IMR-90 (cell line): ENCODE results near the gene PPP2R5E. TPM values are rescaled to one million over a fixed set of nuclear protein-coding genes. Genes with fewer than 3 reads are reported as not detected.

Experiments used
- ATAC-seq: fragments of 200-7000 bp; cut with Tn5 transposase; 2 replicates; pipeline ENCODE4 v1.9.1; 2020; ENCODE audit warnings: low read depth, mild to moderate bottlenecking, moderate library complexity
- BruUV-seq: library from RNA; stranded (reverse); fragments of 400-500 nt; replicated peaks from 2 replicates; lab custom pipeline; 2021; lab: Mats Ljungman, UMichigan
- CTCF ChIA-PET: fragments of 300-600 bp; formaldehyde crosslinking; extraction: SDS; loops from one replicate; lab custom pipeline; 2021; ENCODE audit warnings: antibody characterized with exemption; lab: Yijun Ruan, JAX
- POLR2A ChIA-PET: fragments of 300-600 bp; sonication (Branson Sonifier 250); formaldehyde crosslinking; loops from one replicate; lab custom pipeline; 2022; ENCODE audit warnings: antibody characterized with exemption; ENCODE audit not compliant: unreplicated experiment; lab: Charles Lee
- DNase-seq: peaks from one replicate; pipeline ENCODE4 v3.0.0; 2013
- H2AFZ ChIP-seq: replicated peaks from 2 replicates; pipeline ENCODE3; 2013; ENCODE audit warnings: low read length, mild to moderate bottlenecking; ENCODE audit not compliant: poor library complexity
- H2AK5ac ChIP-seq: 2 replicates; pipeline ENCODE4 v1.6.1; 2013; ENCODE audit warnings: low read depth, low read length, inconsistent platforms
- H2AK9ac ChIP-seq: replicated peaks from 2 replicates; pipeline ENCODE3; 2013; ENCODE audit warnings: mild to moderate bottlenecking, low read depth, low read length, moderate library complexity; ENCODE audit not compliant: poor library complexity
- H2BK120ac ChIP-seq: 2 replicates; pipeline ENCODE4 v1.6.1; 2013; ENCODE audit warnings: low read depth, low read length, inconsistent platforms
- H2BK15ac ChIP-seq: 3 replicates; pipeline ENCODE4 v1.6.1; 2013; ENCODE audit warnings: low read depth, low read length, inconsistent platforms
- H2BK20ac ChIP-seq: 2 replicates; pipeline ENCODE4 v1.6.1; 2013; ENCODE audit warnings: low read depth, mild to moderate bottlenecking, inconsistent platforms, low read length, moderate library complexity
- H2BK5ac ChIP-seq: 2 replicates; pipeline ENCODE4 v1.6.1; 2013; ENCODE audit warnings: mild to moderate bottlenecking, low read depth, low read length, inconsistent platforms; ENCODE audit not compliant: poor library complexity, severe bottlenecking
- H3K14ac ChIP-seq: replicated peaks from 2 replicates; pipeline ENCODE4 v1.6.1; 2013; ENCODE audit warnings: low read depth, low read length, inconsistent platforms
- H3K18ac ChIP-seq: 2 replicates; pipeline ENCODE4 v1.6.1; 2013; ENCODE audit warnings: low read depth, low read length, control low read depth
- H3K23ac ChIP-seq: 2 replicates; pipeline ENCODE4 v1.6.1; 2013; ENCODE audit warnings: low read depth, low read length, inconsistent platforms
- H3K27ac ChIP-seq: 2 replicates; pipeline ENCODE4 v1.5.1; 2013; ENCODE audit warnings: mild to moderate bottlenecking, control low read depth, low read length; ENCODE audit not compliant: insufficient read depth
- H3K27me3 ChIP-seq: 2 replicates; pipeline ENCODE4 v1.6.1; 2013; ENCODE audit warnings: low read length; ENCODE audit not compliant: control insufficient read depth, insufficient read depth
- H3K36me3 ChIP-seq: 2 replicates; pipeline ENCODE4 v1.6.1; 2013; ENCODE audit warnings: low read length, mixed read lengths; ENCODE audit not compliant: control insufficient read depth, insufficient read depth
- H3K4ac ChIP-seq: 2 replicates; pipeline ENCODE4 v1.6.1; 2013; ENCODE audit warnings: low read depth, low read length, inconsistent platforms
- H3K4me1 ChIP-seq: 2 replicates; pipeline ENCODE4 v1.6.1; 2013; ENCODE audit warnings: low read length, mixed read lengths; ENCODE audit not compliant: control insufficient read depth, insufficient read depth
- H3K4me2 ChIP-seq: 2 replicates; pipeline ENCODE4 v1.6.1; 2013; ENCODE audit warnings: low read depth, mild to moderate bottlenecking, control low read depth, low read length, moderate library complexity
- H3K4me3 ChIP-seq: 2 replicates; pipeline ENCODE4 v1.5.1; 2013; ENCODE audit warnings: low read depth, mild to moderate bottlenecking, control low read depth, low read length, moderate library complexity; ENCODE audit not compliant: insufficient read depth
- H3K56ac ChIP-seq: 2 replicates; pipeline ENCODE4 v1.6.1; 2013; ENCODE audit warnings: low read length, inconsistent platforms; ENCODE audit not compliant: insufficient read depth; ENCODE audit errors: extremely low read depth
- H3K79me1 ChIP-seq, 2 experiments: 2 replicates each; pipeline ENCODE4 v1.6.1; 2013; ENCODE audit warnings: low read length in 2 of 2, inconsistent platforms in 1 of 2, low read depth in 1 of 2
- H3K9ac ChIP-seq: 2 replicates; pipeline ENCODE4 v1.6.1; 2013; ENCODE audit warnings: low read depth, low read length, control low read depth
- H3K9me1 ChIP-seq: 2 replicates; pipeline ENCODE4 v1.6.1; 2013; ENCODE audit warnings: low read length, inconsistent platforms; ENCODE audit not compliant: insufficient read depth
- H3K9me3 ChIP-seq: 2 replicates; pipeline ENCODE4 v1.6.1; 2013; ENCODE audit warnings: low read length; ENCODE audit not compliant: control insufficient read depth, insufficient read depth
- H4K20me1 ChIP-seq: 2 replicates; pipeline ENCODE4 v1.6.1; 2013; ENCODE audit warnings: low read length, inconsistent platforms; ENCODE audit not compliant: insufficient read depth
- H4K5ac ChIP-seq: 2 replicates; pipeline ENCODE4 v1.6.1; 2013; ENCODE audit warnings: mild to moderate bottlenecking, low read depth, low read length, control low read depth
- H4K8ac ChIP-seq, 2 experiments: 2 replicates each; pipeline ENCODE4 v1.6.1; 2013; ENCODE audit warnings: low read depth in 2 of 2, low read length in 2 of 2, control low read depth in 1 of 2, inconsistent platforms in 1 of 2
- H4K91ac ChIP-seq: 2 replicates; pipeline ENCODE4 v1.6.1; 2013; ENCODE audit warnings: low read depth, low read length, inconsistent platforms; ENCODE audit not compliant: insufficient read depth
- FOS ChIP-seq: fragments of 150-350 bp; IDR thresholded peaks from 2 replicates; pipeline ENCODE4 v1.6.1; 2016; ENCODE audit warnings: low read depth, low read length
- MAFK ChIP-seq: IDR thresholded peaks from 2 replicates; pipeline ENCODE4 v1.6.1; 2012; ENCODE audit warnings: low read depth, low read length, improper control_type of control experiment
- SMC3 ChIP-seq: fragments of 150-350 bp; IDR thresholded peaks from 2 replicates; pipeline ENCODE4 v1.6.1; 2016; ENCODE audit warnings: low read depth, mild to moderate bottlenecking, antibody characterized with exemption, low read length, moderate library complexity
- WGBS, 2 experiments: methylation state at CpG; one replicate each; pipeline versions ENCODE4 v1.1.5 to v1.1.7; 2013; ENCODE audit warnings: missing lambda C conversion rate in 2 of 2; ENCODE audit not compliant: insufficient read length in 1 of 2; ENCODE audit errors: extremely low coverage in 2 of 2; 5-methylcytosine and 5-hydroxymethylcytosine counted together
- dilution Hi-C: fragments of 300-500 bp; cut with HindIII; formaldehyde crosslinking; loops from one replicate; pipeline ENCODE4 v1.14.3; 2018; ENCODE audit warnings: low sequenced_read_pairs; ENCODE audit not compliant: unreplicated experiment
- in situ Hi-C: fragments of 300-500 bp; cut with MboI; formaldehyde crosslinking; loops from 3 replicates; pipeline ENCODE4 v1.14.3; 2019; ENCODE audit warnings: low sequenced_read_pairs, inconsistent platforms, mixed read lengths
- intact Hi-C: fragments of 100-400 bp; cut with micrococcal nuclease; formaldehyde crosslinking; loops from 2 replicates; pipeline ENCODE4 v1.10.0; 2022
- polyA plus RNA-seq, 3 experiments: library from polyadenylated mRNA; depleted of rRNA; stranded (reverse); fragments of >200 nt; gene quantifications; 2 replicates each; pipeline ENCODE4 v1.2.3, GENCODE V29; 2012; ENCODE audit warnings: low replicate concordance in 1 of 3
- total RNA-seq: library from RNA; depleted of rRNA; stranded (reverse); fragments of >200 nt; gene quantifications from 2 replicates; pipeline ENCODE4 v1.2.3, GENCODE V29; 2012
- TF ChIP-seq, protein P1 (sequence below): fragments of 150-350 bp; IDR thresholded peaks from 2 replicates; pipeline ENCODE4 v1.6.1; 2017; ENCODE audit warnings: mild to moderate bottlenecking, antibody characterized with exemption, low read length, low read depth
- TF ChIP-seq, protein P2 (sequence below): fragments of 150-350 bp; IDR thresholded peaks from 2 replicates; pipeline ENCODE4 v1.6.1; 2016; ENCODE audit warnings: low read depth, mild to moderate bottlenecking, low read length, moderate library complexity, borderline replicate concordance

Gene PPP2R5E
- total and polyA plus RNA-seq, 2 of the 4 experiments (the other 2 are of a cell fraction) = 9.7 to 12.2 TPM

DNA sequence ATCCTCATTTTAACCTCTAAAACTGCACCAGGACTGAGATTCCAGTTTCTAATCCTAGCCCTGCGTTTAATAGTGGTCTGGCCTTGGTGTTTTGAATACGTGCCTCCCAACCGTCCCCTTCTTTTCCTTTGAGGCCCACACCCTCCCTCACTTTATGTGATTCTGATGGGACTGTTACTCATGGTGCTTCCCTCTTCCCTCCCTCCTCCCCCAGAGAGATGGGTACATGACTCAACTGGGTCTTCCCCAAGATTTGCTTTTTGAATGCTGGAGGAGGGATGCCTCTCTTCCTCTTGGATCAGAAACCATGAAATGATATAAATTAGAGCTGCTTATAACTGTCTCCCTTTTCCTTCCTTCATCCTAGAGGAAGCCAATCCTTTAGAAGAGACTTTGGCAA lies 8.2 kb upstream of the PPP2R5E start:
- BruUV-seq = no TSS peak
- H4K91ac ChIP-seq = no peak overlapping the region
- H2BK15ac ChIP-seq = no peak overlapping the region
- H3K4me3 ChIP-seq = no peak overlapping the region
- no peaks in the 10 kb centered on the region for H3K36me3 ChIP-seq
- H3K56ac ChIP-seq = no peak overlapping the region
- H3K9ac ChIP-seq = no peak overlapping the region
- no peaks in the 10 kb centered on the region for H4K20me1 ChIP-seq
- H2BK120ac ChIP-seq = no peak overlapping the region
- WGBS, 2 experiments = no CpG with 5 or more reads among the region's 3 CpGs
- ATAC-seq = peak; percentile 73
- no peaks in the 10 kb centered on the region for H3K79me1 ChIP-seq
- peak overlapping the region; percentile 80 for H2AFZ ChIP-seq
- no peaks in the 10 kb centered on the region for H3K4me1 ChIP-seq
- ChIA-PET POLR2A (no interaction called here), CTCF (interaction anchor here (0.6 to 1.3 kb wide), 2 partner anchors 91 to 108 kb away, joined by 3 to 4 read pairs; partner anchors contain the start of gene WDR89)
- no peak overlapping the region for H2AK5ac ChIP-seq
- no peak overlapping the region for H3K18ac ChIP-seq
- no peak overlapping the region for H3K27ac ChIP-seq
- H3K14ac ChIP-seq = no peak overlapping the region; the same call in 1 of the 2 replicates
- H3K9me3 ChIP-seq = no peaks in the 10 kb centered on the region
- no peak overlapping the region for H2BK20ac ChIP-seq
- H3K23ac ChIP-seq = no peak overlapping the region
- TF ChIP-seq FOS = 0 out of 2 replicates have a peak, but pooled peaks have one; percentile 19
- TF ChIP-seq MAFK = no peak
- TF ChIP-seq, protein P1, sequence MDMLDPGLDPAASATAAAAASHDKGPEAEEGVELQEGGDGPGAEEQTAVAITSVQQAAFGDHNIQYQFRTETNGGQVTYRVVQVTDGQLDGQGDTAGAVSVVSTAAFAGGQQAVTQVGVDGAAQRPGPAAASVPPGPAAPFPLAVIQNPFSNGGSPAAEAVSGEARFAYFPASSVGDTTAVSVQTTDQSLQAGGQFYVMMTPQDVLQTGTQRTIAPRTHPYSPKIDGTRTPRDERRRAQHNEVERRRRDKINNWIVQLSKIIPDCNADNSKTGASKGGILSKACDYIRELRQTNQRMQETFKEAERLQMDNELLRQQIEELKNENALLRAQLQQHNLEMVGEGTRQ = no peak
- TF ChIP-seq, protein P2, sequence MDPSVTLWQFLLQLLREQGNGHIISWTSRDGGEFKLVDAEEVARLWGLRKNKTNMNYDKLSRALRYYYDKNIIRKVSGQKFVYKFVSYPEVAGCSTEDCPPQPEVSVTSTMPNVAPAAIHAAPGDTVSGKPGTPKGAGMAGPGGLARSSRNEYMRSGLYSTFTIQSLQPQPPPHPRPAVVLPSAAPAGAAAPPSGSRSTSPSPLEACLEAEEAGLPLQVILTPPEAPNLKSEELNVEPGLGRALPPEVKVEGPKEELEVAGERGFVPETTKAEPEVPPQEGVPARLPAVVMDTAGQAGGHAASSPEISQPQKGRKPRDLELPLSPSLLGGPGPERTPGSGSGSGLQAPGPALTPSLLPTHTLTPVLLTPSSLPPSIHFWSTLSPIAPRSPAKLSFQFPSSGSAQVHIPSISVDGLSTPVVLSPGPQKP = no peak
- TF ChIP-seq SMC3 = no peak
- in situ Hi-C loops = loop anchor here (25.0 kb wide), 1 partner anchor 1389 kb away; no protein-coding TSS in a partner anchor
- H3K27me3 ChIP-seq = no peaks in the 10 kb centered on the region
- peak; percentile 69 for DNase-seq
- no peak overlapping the region for H3K4ac ChIP-seq
- H3K9me1 ChIP-seq = no peaks in the 10 kb centered on the region
- no peak overlapping the region for H4K5ac ChIP-seq
- no peak overlapping the region for H4K8ac ChIP-seq
- dilution Hi-C loops = no loop called here
- no peak overlapping the region for H2AK9ac ChIP-seq
- no peak overlapping the region for H2BK5ac ChIP-seq
- intact Hi-C loops = no loop called here
- H3K4me2 ChIP-seq = no peak overlapping the region
